KG1 (cell line): ENCODE data around the gene LBX2.

Experiments used
- DNase-seq: peaks from one replicate; lab custom pipeline; 2025; lab: John Stamatoyannopoulos, UW

The LBX2 gene

DNA sequence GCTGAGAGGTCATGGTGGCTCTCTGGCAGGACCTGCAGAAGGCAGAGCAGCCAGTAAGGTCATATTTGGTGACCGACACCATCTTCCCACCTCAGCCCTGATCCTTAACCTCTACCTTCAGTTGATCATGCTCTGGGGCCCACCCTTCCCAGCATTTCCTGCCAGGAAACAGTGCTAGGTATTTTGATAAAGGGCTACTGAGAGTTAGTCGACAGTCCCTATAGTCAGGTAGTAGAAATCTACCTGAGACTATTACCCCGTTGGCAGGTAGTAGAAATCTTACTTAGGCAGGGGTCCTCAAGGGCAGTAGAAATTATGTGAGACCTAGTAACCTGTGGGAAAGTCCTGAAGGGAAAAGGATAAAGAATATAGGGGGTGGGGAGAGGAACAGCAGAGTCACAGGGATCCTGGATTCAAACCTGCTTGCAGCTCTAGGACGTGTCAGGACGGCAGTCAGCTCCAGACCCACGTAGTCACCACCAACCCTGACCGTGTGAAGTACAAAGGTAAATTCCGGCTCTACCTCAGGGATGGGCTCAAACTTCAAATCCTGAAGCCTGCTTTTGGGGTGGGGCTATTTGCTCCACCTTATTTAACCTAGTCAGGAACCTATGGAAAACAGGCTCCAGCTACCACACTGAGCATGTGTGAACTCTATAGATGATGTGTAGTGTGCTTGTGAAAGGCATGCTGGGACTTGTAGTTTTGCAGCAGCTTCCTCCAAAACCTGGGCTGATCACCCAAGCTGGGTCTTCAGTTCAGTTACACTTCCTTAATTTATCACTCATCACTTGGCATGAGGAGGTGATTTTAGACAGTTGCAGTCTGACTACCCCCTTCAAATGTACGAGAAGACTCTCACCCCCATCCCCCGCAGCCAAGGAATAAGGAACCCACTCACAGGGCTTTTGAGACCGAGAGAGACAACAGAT lies 26.6 kb upstream of the LBX2 start, which contains the start of gene DQX1:
DQX1 (minus strand) TSS at position 515 of the 932 bp plus-strand sequence; CDS start at position 13, 502 bp downstream.
- DNase-seq, result no peak

- no peak for DNase-seq
Measured at GRCh38 chr2:74524955-74525716, 25.7 kb upstream of the LBX2 start.

- DNase-seq, result no peak
Measured at GRCh38 chr2:74524005-74524404, 24.6 kb upstream of the LBX2 start.

- DNase-seq, result no peak
Measured at GRCh38 chr2:74522516-74522915, 23.1 kb upstream of the LBX2 start.

- no peak for DNase-seq
Measured at GRCh38 chr2:74516650-74517049, 17.2 kb upstream of the LBX2 start.

- DNase-seq, result no peak
Measured at GRCh38 chr2:74515981-74516633, 16.7 kb upstream of the LBX2 start.

GRCh38 chr2:74515271-74515980 lies 16.0 kb upstream of the LBX2 start:
- DNase-seq, result no peak

DNA sequence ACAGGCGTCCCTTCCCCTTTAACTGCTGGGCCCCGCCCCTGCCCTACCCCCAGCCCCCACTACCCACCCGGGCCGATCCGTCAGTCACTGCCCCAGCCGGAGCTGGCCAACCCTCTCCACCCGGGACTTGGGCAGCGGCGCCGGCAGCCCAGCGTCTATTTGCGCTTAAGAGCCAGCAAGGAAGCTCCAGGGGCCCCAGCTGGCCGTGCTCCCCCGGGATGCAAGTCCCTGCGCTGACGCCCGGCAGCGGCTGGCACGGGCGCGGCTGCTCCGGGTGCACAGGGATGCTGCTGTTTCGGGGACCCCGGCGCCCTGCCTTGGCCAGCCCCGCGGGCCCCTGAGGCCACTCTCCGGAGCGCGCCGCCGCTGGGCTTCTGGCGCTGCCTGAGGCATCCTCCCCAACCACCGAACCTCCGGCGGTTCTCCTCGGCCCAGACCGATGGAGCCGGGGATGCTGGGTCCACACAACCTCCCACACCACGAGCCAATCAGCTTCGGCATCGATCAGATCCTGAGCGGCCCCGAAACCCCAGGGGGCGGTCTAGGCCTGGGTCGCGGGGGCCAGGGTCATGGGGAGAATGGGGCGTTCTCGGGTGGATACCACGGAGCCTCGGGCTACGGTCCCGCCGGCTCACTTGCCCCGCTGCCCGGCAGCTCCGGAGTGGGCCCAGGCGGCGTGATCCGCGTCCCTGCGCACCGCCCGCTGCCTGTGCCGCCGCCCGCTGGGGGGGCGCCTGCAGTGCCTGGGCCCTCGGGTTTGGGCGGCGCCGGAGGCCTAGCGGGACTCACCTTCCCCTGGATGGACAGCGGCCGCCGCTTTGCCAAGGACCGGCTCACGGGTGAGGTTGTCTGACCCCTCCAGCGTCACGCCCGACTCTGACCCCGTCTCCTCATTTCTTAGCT lies 15.2 kb upstream of the LBX2 start, which contains the start of gene TLX2:
TLX2 (plus strand) TSS at position 83 of the 903 bp plus-strand sequence; CDS start at position 440, 357 bp downstream.
- no peak for DNase-seq

DNA sequence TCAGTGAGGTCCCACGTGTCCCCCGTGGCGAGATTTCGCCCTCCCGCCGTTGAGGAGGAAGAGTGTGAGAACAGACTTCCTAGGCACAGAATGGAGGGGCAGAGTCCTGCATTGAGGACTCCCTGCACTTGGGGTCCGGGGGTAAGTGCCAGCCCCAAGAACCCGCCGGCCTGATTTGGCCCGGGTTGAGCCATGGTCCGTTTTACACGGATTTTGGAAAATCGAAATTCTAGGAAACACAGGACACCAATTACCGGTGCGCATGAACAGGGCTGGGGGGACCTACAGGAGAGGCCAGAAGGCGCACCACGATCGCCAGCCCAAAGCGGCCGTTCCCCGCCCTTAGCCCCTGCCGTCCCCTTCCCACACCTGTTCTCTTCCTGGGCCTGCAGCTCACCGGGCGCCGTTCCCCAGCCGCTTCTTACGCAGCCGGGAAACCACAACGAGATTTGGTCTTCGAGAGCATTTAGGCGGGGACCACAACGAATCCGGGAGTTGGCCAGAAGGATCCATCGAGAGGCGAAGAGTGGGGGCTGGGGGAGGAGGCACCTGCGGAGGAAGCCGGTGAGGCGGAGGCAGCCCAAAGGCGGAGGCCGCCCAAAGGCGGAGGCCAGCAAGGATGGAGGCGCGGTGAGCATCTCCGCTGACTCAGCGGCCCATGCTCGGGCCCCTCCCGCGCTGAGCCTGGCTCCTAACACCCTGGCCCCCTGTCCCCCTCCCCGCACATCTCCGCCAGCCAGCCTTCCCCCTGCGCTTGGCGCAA lies 14.4 kb upstream of the LBX2 start:
- DNase-seq, result no peak

DNA sequence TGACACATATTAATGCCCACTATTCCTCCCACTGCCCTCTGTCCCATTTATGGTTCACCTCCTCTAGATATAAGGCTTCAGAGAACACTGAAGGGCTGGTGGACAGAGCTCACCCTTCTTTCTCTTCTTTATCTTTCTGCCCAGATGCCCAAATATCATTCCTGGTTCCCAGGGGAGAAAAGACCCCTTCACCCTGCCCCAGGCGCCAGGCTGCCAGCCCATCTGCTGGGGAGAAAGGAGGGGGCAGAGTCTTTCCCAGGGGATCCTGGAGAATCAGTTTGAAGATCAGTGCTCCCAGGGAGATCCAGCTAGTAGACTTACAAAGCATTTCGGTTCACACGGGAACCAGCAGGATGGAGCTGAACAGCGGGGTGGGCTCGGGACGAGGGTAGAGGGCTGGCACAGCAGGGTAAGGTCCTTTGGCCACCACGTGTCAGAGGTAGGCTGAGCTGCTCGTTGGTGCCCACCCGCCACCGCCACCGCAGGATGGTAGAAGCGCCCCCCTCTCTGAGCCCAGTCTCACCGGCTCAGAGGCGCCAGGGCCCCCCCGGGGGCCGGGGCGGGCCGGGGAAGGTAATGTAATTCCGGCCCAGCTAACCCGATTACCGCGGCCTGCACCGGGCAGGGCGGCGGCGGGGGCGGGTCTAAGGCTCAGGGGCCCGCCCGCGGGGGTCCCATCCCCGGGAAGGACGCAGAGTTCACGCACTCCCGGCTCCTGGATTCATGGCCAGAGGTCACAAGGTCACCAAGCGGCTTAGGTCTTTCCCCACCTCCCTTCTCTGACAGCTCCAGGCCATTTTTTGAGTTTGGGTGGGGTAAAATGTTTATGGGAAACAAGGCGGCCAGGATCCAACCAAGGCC lies 13.6 kb upstream of the LBX2 start:
- no peak for DNase-seq

DNA sequence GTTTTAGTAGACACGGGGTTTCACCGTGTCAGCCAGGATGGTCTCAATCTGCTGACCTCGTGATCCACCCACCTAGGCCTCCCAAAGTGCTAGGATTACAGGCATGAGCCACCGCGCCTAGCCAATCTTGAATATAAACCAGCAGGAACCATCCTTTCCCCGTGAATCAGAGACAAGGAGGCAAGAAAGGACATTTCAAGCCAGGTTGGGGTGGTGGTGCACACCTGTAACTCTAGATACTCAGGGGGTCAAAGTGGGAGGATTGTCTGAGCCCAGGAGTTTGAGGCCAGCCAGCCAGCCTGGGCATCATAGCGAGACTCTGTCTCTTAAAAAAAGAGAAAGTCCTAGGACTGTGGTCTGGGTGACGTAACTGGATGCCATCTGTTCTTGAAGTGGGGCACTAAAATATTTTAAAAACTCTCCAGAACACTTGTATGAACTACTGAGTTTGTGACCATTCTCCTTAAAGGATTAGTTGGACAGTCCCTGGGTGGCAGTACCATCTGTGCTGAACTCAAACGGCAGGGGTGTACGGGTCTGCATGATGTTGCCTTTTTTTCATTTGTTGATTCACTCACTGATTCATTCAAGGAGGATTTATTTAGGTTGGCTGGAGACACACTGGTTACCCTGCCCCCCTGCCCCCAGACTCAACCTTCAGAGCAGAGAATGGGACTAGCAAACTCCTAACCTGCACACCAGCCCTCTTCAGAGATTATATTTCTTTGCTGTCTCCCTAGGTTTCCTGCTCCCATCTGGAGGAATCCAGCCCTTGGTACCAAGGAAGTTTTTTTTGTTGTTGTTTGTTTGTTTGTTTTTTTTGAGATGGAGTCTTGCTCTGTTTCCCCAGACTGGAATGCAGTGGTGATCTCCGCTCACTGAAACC lies 11.9 kb upstream of the LBX2 start:
- DNase-seq, result no peak

DNA sequence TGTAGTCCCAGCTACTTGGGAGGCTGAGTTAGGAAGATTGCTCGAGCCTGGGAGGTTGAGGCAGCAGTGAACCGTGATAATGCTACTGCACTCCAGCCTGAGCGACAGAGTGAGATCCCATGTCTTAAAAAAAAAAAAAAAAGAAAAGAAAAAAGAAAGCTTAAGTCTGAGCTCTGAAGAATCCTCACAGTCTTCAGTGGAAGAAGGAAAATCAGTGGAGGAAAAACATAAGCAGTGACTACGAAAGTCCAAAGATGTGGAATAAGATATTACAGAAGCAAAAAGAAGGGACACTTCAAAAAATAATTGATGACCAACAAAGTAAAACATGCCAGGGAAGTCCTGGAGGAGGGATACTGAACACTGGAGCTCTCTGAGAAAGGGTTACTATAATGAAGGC lies 10.9 kb upstream of the LBX2 start:
- no peak for DNase-seq

GRCh38 chr2:74507926-74508520 lies 8.6 kb upstream of the LBX2 start:
- no peak for DNase-seq

GRCh38 chr2:74507145-74507925 lies 7.9 kb upstream of the LBX2 start, which contains the start of gene PCGF1:
PCGF1 (minus strand) TSS chr2:74507695; CDS start chr2:74507668, 27 bp downstream.
- peak; percentile 97 for DNase-seq

DNA sequence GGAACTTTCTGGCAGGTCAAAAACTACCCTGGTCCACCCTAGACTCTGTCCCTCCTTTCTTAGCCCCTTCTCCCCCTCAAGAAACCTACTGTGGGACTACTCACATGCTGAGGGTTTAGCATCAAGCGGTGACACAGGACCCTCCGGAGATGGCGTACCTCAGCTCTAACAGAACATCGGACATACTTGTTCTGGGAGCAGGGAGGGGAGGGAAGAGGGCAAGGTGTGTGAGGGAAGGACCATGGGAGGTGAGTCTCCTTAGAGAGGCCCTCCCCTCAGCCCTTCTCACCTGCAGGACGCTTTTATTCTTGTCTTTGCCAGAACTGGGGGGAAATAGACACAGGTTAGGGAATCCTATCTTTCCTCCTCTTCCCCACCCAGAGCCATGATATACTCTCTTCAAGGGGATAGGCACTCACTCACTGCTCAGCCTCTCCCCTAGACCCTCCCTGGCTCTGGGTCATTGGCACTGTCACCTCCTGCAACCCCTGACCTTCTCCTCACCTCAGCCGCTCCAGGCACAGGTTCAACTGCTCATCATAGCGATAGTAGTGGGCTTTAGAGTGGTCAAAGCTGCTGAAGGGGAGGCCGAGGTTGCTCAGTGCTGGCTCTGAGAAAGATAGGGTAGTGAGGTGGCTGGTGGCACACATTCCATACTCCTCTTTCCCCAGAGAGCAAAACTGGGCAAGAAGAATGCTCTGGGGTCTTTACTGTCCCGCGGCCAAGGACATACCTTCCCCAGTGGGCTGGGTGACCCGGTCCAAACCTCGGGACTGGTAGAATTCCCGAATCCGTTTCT lies 6.2 kb upstream of the LBX2 start:
- DNase-seq, result no peak

DNA sequence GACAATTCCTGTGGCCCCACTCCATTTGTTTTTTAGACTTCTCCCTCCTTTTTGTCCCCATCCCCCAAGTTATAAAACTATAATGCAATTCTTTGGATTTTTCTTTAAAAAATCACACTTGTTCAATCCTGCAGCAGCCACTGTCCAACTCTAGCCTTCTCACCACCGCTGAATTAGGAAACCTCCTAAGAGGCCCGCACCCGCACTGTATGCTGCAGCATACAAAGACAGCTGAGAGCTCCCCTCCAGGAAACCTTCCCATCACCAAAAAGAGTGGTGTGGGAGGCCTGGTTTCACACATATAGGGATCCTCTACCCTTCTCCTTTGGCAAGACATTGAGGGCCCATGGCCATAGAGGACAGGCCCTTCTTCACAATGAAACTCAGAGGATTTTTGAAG lies 5.2 kb upstream of the LBX2 start:
- DNase-seq, result no peak
